Right forelimb (tissue), 1 donor: ENCODE data around the gene CCDC91.
"Not testable (repeated sequence)": the region's sequence is repeated elsewhere in the genome, so short reads cannot be mapped to it uniquely, and the experiment has no call there.

Source experiments
- DNase-seq: peaks from one replicate; pipeline ENCODE4 v3.0.0-alpha.2; 2018

CCDC91 gene

DNA sequence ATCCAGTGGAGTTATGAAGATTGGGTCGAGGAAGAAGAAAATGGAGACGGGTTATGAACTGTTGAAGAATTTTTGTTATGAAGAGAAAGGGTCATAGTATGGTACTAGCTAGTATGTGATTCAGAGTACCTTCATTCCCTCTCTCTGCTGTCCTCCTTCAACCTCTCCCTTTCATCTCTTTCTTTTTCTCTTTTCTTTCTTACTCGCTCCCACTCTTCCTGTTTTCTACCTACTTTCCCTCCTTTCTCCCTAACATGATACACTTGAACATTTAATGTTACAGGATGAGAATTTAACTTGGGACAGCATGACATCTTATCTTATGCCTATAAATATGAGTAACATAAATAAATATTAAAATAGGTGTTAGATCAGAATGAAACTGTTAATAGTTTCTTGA is 112.9 kb downstream of the CCDC91 start:
- no peak for DNase-seq

DNA sequence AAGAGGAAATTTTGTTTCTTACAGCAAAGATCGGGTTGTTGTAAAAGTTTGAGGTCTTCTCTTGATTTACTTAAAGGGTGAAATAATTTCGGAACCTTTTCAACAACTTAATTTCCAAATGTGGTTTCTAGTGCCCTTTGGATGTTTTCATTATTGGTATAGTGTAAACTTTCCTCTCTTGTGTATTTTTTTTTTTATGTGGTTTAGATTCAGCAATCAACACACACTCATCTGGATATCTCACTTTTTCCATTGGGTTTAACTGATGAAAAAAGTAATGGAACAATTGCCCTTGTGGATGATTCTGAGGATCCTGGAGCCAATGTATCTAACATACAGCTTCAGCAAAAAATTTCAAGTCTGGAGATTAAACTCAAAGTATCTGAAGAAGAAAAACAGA is 116.3 kb downstream of the CCDC91 start:
- DNase-seq: no peak

- DNase-seq: no peak
These were observed 118.6 kb downstream of the CCDC91 start for GRCh38 chr12:28308891-28309290.

GRCh38 chr12:28313631-28314030 is 123.4 kb downstream of the CCDC91 start:
- no peak for DNase-seq

- no peak for DNase-seq
These were observed 125.8 kb downstream of the CCDC91 start for GRCh38 chr12:28316049-28316448.

DNA sequence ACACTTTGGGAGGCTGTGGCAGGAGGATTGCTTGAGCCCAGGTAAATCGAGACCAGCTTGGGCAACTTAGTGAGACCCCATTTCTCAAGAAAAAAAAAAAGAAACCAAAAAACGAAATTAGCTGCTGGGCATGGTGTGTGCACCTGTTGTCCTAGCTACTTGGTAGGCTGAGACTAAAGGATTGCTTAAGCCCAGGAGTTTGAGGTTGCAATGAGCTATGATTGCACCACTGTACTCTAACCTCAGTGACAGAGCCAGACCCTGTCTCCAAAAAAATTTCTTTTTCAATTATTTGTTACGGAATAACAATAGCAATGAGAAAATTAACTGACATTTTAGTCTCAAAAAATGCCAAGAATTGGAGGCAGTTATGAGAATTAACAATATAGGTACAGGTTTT is 128.0 kb downstream of the CCDC91 start:
- DNase-seq: no peak

DNA sequence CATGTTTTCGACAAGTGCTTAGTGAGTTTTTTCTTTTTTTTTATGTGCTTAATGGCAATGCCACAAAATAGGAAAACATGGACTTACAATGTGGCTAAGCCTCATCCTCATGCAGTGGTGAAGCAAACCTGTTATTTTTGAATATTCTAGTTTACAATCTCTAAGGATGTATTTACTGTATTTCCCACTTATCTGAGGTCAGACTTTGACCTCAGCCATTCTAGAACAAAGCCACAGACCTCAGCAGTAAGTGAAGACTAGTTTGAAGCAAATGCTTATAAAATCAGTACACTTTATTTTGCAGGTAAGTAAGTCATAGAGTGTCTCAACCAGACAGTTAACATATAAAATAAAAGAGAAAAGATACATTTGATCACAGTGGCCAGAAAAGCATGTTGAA is 130.1 kb downstream of the CCDC91 start:
- no peak for DNase-seq

DNA sequence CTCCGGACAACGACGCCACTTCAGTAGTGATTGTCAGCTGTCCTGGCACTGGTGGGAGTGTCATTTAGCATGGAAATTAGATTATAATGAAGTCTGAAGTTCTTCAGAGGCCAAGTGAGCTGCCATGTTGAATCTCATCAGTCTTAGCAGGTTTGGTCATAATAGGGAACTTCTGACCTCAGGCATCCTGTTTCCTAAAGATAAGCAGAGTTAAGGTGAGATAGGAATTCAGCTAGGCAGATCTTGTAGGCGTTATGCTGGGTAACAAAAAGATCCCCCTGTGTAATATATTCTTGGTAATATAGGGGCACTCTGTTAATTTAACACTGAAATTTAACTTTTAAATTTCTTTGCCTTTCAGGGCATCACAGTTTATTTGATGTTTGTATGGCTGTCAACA is 137.5 kb downstream of the CCDC91 start:
- no peak for DNase-seq

GRCh38 chr12:28328967-28329366 is 138.7 kb downstream of the CCDC91 start:
- DNase-seq: no peak

GRCh38 chr12:28329727-28330126 is 139.5 kb downstream of the CCDC91 start:
- DNase-seq: not testable (repeated sequence)

- not testable (repeated sequence) for DNase-seq
These were observed 140.0 kb downstream of the CCDC91 start for GRCh38 chr12:28330232-28330631.

DNA sequence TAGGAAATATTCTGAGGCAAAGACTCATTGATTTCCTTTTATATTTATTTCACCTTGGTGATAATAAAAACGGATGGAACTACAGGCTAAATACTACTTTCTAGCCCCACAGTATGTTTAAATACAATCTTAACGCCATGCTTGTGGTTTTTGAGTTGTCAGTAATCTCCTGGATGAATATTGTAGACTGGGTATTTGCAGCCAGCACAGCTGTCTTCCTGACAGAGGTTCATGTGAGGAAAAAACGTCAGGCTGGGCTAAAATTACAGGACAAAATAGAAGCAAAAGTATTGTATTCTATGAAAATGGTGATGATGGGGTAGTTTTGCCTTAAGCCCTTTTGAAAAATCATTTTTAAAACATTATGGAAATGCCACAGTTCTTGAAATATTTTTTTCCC is 140.9 kb downstream of the CCDC91 start:
- DNase-seq: no peak

DNA sequence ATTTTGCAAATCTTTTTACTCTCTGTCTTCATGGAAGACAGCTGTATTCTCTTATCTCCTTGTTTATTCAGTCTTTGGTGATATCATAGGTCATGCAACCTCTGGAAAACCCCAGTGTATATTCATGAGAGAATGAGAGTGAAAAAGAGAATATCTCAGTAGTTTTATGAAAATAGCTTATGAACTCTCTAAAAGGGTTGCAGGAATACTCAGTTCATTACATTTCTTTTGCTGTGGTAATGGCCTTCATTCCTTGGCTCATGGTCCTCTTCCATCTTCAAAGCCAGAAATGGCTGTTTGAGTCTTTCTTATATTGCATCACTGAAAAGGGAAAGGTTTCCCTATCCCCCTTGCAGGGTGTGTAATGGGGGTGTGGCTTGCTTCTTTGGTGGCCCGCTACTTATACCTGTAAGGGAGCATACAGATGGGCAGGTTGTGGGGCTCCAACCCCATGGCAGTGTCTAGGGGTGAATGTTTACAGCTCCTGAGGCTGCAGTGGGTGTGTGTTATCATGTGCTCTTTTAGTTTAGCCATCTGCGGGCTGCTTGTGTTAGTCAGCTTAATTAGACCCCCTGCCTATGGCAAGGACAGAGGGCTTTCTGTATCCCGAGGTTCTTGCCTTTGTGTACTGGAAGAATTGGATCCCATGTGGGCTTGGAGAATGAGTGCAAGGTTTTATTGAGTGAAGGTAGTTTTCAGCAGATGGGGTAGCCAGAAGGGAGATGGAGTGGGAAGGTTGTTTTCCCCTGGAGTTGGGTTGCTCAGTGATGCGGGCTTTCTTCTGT is 150.2 kb downstream of the CCDC91 start:
- DNase-seq: no peak

DNA sequence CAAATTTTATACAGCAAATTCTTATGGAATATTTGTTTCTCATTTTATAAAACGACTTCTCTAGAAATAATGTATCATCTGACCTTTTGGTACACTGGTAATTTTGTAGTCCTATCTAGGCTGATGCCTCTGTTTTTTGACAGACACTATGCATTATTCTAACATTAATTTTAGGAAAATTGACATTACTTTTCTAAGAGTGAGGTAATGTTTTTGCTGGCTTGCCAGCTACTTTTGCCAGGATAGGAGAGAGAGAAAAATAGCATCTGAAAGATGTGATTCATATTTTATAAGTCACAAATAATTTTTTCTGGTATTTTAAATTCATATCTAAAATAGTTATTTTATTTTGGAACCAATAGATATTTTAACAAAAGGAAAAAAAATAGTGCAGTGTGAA is 153.5 kb downstream of the CCDC91 start:
- DNase-seq: no peak

DNA sequence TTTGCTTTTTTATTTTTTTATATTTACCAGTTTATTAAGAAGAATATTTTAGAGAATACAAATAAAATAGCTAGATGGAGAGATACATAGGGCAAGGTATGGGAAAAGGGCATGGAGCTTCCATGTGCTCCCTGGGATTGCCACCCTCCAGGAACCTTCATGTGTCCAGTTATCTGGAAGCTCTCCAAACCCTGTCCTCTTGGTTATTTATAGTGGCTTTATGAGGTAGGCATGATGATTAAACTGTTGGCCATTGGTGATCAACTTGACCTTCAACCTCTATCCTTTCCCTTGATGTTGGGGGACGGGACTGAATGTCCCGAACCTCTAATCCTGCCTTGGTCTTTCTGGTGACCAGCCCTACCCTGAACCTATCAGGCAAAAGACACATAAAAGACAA is 156.3 kb downstream of the CCDC91 start:
- no peak for DNase-seq

DNA sequence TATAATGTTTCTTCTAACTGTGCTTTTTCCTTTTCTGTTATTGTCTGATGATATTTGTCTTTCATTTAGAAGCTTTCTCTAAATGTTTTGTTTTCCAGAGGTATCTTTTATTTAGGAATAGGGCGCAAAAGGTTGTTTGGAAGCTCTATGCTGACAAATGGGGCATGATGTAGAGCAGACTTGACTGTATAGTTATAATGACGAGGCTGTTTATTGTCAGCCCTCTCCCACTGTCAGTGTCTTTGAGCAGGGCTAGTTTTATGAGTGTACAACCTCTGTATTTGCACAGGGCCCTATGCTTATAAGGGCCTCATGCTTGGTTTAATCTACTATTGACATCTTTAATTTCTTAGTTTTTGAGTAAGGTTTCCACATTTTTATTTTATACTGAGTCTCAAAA is 158.9 kb downstream of the CCDC91 start:
- DNase-seq: no peak

GRCh38 chr12:28350502-28350901 is 160.2 kb downstream of the CCDC91 start:
- DNase-seq: no peak

GRCh38 chr12:28351414-28351813 is 161.2 kb downstream of the CCDC91 start:
- DNase-seq: no peak

- no peak for DNase-seq
These were observed 164.9 kb downstream of the CCDC91 start for GRCh38 chr12:28355161-28355560.

GRCh38 chr12:28360253-28360652 is 170.0 kb downstream of the CCDC91 start:
- no peak for DNase-seq

- DNase-seq: no peak
These were observed 177.1 kb downstream of the CCDC91 start for GRCh38 chr12:28367326-28367725.

- no peak for DNase-seq
These were observed 177.7 kb downstream of the CCDC91 start for GRCh38 chr12:28367993-28368392.

- no peak for DNase-seq
These were observed 179.2 kb downstream of the CCDC91 start for GRCh38 chr12:28369483-28369882.

DNA sequence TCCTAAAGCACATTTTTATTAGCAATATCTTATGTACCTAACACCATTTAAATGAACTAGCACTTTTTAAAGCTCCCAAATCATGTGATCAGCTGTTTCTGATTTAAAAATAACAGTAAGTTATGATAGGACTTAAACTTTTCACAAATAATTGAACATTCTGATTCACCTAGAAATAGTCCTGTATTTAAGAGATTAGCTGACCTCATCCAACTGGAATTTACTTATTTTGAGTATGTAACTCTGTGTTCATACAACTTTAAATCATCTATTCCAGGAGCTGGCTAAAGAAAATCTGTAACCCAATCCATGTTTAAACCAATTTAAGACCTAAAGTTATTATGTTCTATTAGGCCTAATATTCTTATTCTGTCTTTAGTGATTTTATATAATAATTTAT is 184.3 kb downstream of the CCDC91 start:
- no peak for DNase-seq

- no peak for DNase-seq
These were observed 188.5 kb downstream of the CCDC91 start for GRCh38 chr12:28378736-28379135.
